Esophagus squamous epithelium (tissue), 4 donors: ENCODE data around the gene NUBP2.

Source experiments
- POLR2A ChIP-seq, 4 donors: fragments of 450-650 bp; IDR thresholded peaks; one replicate each; pipeline ENCODE4 v1.6.1; 2017; ENCODE audit warnings: antibody characterized with exemption in 4 of 4, mild to moderate bottlenecking in 4 of 4, moderate library complexity in 3 of 4
- TF ChIP-seq, protein P1 (sequence below), 6 experiments: fragments of 450-650 bp in 4 of 6; fragments of 200-600 bp in 2 of 6; sonication (generic) in 2 of 6; IDR thresholded peaks; one replicate each; pipeline ENCODE4 v1.5.1; 2016 to 2019; ENCODE audit warnings: antibody characterized with exemption in 6 of 6, mild to moderate bottlenecking in 4 of 6, moderate library complexity in 4 of 6

- TF ChIP-seq, protein P1, sequence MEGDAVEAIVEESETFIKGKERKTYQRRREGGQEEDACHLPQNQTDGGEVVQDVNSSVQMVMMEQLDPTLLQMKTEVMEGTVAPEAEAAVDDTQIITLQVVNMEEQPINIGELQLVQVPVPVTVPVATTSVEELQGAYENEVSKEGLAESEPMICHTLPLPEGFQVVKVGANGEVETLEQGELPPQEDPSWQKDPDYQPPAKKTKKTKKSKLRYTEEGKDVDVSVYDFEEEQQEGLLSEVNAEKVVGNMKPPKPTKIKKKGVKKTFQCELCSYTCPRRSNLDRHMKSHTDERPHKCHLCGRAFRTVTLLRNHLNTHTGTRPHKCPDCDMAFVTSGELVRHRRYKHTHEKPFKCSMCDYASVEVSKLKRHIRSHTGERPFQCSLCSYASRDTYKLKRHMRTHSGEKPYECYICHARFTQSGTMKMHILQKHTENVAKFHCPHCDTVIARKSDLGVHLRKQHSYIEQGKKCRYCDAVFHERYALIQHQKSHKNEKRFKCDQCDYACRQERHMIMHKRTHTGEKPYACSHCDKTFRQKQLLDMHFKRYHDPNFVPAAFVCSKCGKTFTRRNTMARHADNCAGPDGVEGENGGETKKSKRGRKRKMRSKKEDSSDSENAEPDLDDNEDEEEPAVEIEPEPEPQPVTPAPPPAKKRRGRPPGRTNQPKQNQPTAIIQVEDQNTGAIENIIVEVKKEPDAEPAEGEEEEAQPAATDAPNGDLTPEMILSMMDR (IDR thresholded peaks at IDR 0.05), result no peak
- peak in 1 of 4 donors; percentile 6 for TF ChIP-seq POLR2A (IDR thresholded peaks at IDR 0.05)
Observed at GRCh38 chr16:1771188-1771863, 11.4 kb upstream of the NUBP2 start, which contains the start of gene NME3.
